ENCODE measurements around the gene CNPY2.

DNA sequence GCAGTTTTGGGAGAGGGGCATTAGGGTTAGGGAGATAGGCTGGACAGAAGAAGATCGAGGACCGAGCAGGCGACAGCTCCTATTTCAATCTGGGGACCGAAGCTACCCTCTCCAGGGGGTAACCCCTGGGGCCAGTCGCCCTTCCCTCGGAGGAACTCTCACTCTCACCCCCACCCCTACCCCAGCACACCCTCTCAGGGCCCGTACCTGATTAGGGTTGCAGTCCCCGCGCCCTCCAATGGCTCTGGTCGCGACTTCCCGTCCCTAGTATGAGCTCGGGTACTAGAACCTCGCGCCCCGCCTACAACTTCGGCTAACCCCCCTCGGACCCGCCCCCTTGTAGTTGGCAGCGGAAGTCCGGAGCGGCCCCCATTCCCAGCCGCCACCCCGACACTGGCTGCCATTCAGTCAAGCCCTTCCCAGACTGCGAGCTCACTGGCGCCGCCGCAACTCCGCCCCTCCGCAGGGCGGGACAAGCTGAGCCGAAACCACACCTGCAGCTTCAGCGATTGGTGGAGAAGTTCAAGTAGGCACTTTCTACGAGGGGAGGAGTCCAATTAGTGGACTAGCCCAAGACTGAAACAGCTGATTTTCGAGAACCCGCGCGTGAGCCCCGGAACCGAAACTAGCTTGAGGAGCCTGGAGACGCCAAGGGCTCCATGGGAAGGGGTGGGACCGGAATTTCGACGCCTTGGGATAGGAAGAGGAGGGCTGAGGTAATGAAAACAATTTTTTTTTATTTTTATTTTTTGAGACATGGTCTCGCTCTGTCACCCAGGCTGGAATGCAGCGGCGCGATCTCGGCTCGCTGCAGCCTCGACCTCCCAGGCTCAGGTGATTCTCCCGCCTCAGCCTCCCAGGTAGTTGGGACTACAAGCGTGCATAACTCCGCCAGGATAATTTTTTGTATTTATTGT, 44.3 kb upstream of the CNPY2 start, which contains the start of gene STAT2:
- TF ChIP-seq, protein P1, sequence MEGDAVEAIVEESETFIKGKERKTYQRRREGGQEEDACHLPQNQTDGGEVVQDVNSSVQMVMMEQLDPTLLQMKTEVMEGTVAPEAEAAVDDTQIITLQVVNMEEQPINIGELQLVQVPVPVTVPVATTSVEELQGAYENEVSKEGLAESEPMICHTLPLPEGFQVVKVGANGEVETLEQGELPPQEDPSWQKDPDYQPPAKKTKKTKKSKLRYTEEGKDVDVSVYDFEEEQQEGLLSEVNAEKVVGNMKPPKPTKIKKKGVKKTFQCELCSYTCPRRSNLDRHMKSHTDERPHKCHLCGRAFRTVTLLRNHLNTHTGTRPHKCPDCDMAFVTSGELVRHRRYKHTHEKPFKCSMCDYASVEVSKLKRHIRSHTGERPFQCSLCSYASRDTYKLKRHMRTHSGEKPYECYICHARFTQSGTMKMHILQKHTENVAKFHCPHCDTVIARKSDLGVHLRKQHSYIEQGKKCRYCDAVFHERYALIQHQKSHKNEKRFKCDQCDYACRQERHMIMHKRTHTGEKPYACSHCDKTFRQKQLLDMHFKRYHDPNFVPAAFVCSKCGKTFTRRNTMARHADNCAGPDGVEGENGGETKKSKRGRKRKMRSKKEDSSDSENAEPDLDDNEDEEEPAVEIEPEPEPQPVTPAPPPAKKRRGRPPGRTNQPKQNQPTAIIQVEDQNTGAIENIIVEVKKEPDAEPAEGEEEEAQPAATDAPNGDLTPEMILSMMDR (IDR thresholded peaks at IDR 0.05), result no peak
- TF ChIP-seq POLR2A (IDR thresholded peaks at IDR 0.05), result peak; percentile 41
